H1 (cell line): Measurements from ENCODE around the gene ACAP2. TPM values are rescaled to one million over a fixed set of nuclear protein-coding genes. Genes with fewer than 3 reads are reported as not detected.

Experiments used
- ASH2L ChIP-seq: fragments of 200-600, 300-600 bp; sonication (generic); IDR thresholded peaks from one replicate; pipeline ENCODE4 v1.7.1; 2017; ENCODE audit warnings: low read length
- BCL11A ChIP-seq, 2 experiments: IDR thresholded peaks; one replicate each; pipeline ENCODE4 v1.6.1; 2011; ENCODE audit warnings: low read depth in 2 of 2, low read length in 2 of 2, mild to moderate bottlenecking in 2 of 2
- CHD7 ChIP-seq: fragments of 300-600 bp; sonication (generic); IDR thresholded peaks from 2 replicates; pipeline ENCODE4 v1.7.1; 2012; ENCODE audit warnings: low read length, moderate library complexity, mild to moderate bottlenecking, inconsistent platforms; ENCODE audit not compliant: insufficient replicate concordance
- CREB1 ChIP-seq: IDR thresholded peaks from 2 replicates; pipeline ENCODE4 v1.6.1; 2012; ENCODE audit warnings: inconsistent platforms
- GABPA ChIP-seq: IDR thresholded peaks from 2 replicates; pipeline ENCODE4 v1.6.1; 2011; ENCODE audit warnings: mild to moderate bottlenecking, low read length, moderate library complexity, borderline replicate concordance; ENCODE audit not compliant: insufficient read depth
- KDM4A ChIP-seq: IDR thresholded peaks from one replicate; pipeline ENCODE4 v1.7.1; 2012; ENCODE audit warnings: low read depth, mild to moderate bottlenecking, moderate library complexity, low read length, inconsistent platforms; ENCODE audit not compliant: severe bottlenecking
- MAX ChIP-seq: IDR thresholded peaks from 2 replicates; pipeline ENCODE4 v1.6.1; 2012; ENCODE audit warnings: inconsistent platforms
- SIN3A ChIP-seq, 2 experiments: IDR thresholded peaks in 1 of 2; conservative IDR thresholded peaks in 1 of 2; 2 replicates each; pipeline ENCODE4 v1.6.1; 2011 to 2012; ENCODE audit warnings: low read length in 2 of 2, improper control_type of control experiment in 1 of 2, low read depth in 1 of 2, mild to moderate bottlenecking in 1 of 2
- SP4 ChIP-seq: IDR thresholded peaks from 2 replicates; pipeline ENCODE4 v1.6.1; 2012; ENCODE audit warnings: low read length, inconsistent platforms
- SUZ12 ChIP-seq: fragments of 200-600 bp; sonication (generic); IDR thresholded peaks from 2 replicates; pipeline ENCODE4 v1.6.1; 2012; ENCODE audit warnings: mild to moderate bottlenecking, inconsistent platforms, low read length, moderate library complexity, mixed read lengths
- polyA plus RNA-seq, 7 experiments: library from polyadenylated mRNA; depleted of rRNA in 3 of 7; stranded (reverse) in 5 of 7; unstranded in 2 of 7; fragments of >200 nt in 5 of 7; fragments of 200-250 nt in 2 of 7; gene quantifications; 1 replicate in 5 of 7; 2 replicates in 1 of 7; 4 replicates in 1 of 7; pipeline versions ENCODE4 v1.2.1 to v1.2.3, GENCODE V29; 2011 to 2013; ENCODE audit warnings: missing spikeins in 2 of 7, mixed read lengths in 2 of 7
- total RNA-seq: library from RNA; stranded (reverse); fragmentation: NEBNext Ultra II Directional; extraction: Animal tissue kit (Norgen Biotek cat#: 25700); gene quantifications from 2 replicates; pipeline ENCODE4 v1.2.1, GENCODE V29; 2021

Gene ACAP2
- total and polyA plus RNA-seq, 2 of the 8 experiments (the other 6 are each of a cell fraction or from before 2014, with no cell fraction given): 7.7 to 37.3 TPM

GRCh38 chr3:195271410-195272243 lies 171.2 kb downstream of the ACAP2 start (continued):
- no peak for TF ChIP-seq CHD7
- no peak for TF ChIP-seq KDM4A
- TF ChIP-seq CREB1: 0 out of 2 replicates have a peak, but pooled peaks have one; percentile 21
- TF ChIP-seq MAX: no peak; the same call in 1 of the 2 replicates
- no peak for TF ChIP-seq SP4
- no peak for TF ChIP-seq GABPA
- peak; percentile 38 for TF ChIP-seq ASH2L
- no peak for TF ChIP-seq SIN3A (conservative IDR thresholded peaks at IDR 0.05 in 1 of 2, IDR thresholded peaks at IDR 0.05 in 1 of 2; ENCODE audit: low read depth in 1 of 2, low read length in 2 of 2)
- no peak for TF ChIP-seq SUZ12
- no peak for TF ChIP-seq BCL11A (IDR thresholded peaks at IDR 0.05; ENCODE audit: low read depth in 2 of 2, low read length in 2 of 2)
